HUES64 (cell line): ENCODE results near the gene CNOT6.
"Not testable (repeated sequence)": the region's sequence is repeated elsewhere in the genome, so short reads cannot be mapped to it uniquely, and the experiment has no call there.

ENCODE experiments used
- H3K27ac ChIP-seq: 2 replicates; pipeline ENCODE4 v1.7.0; 2013; ENCODE audit warnings: low read depth, low read length, inconsistent platforms
- H3K27me3 ChIP-seq: 2 replicates; pipeline ENCODE4 v1.6.1; 2013; ENCODE audit warnings: mild to moderate bottlenecking, low read length; ENCODE audit not compliant: insufficient read depth
- H3K36me3 ChIP-seq: 2 replicates; pipeline ENCODE4 v1.6.1; 2013; ENCODE audit warnings: mild to moderate bottlenecking, low read length; ENCODE audit not compliant: insufficient read depth
- H3K4me1 ChIP-seq: 2 replicates; pipeline ENCODE4 v1.6.1; 2013; ENCODE audit warnings: mild to moderate bottlenecking, low read length, moderate library complexity; ENCODE audit not compliant: insufficient read depth
- H3K4me3 ChIP-seq: 2 replicates; pipeline ENCODE4 v1.5.1; 2013; ENCODE audit warnings: mild to moderate bottlenecking, low read length, moderate library complexity
- H3K9ac ChIP-seq: 2 replicates; pipeline ENCODE4 v1.6.1; 2013; ENCODE audit warnings: mild to moderate bottlenecking, low read depth, low read length
- H3K9me3 ChIP-seq: 2 replicates; pipeline ENCODE4 v1.6.1; 2013; ENCODE audit warnings: low read depth, low read length; ENCODE audit not compliant: insufficient read depth
- WGBS: fragments of 150-250, 120-280 bp; methylation state at CpG from one replicate; pipeline ENCODE4 v1.1.7; 2013; ENCODE audit warnings: missing lambda C conversion rate; 5-methylcytosine and 5-hydroxymethylcytosine counted together

Gene CNOT6

GRCh38 chr5:180521101-180521500 lies 26.9 kb downstream of the CNOT6 start:
- no peaks in the 10 kb centered on the region for H3K9me3 ChIP-seq
- H3K27ac ChIP-seq: no peak overlapping the region
- H3K4me3 ChIP-seq: no peak overlapping the region
- no peaks in the 10 kb centered on the region for H3K36me3 ChIP-seq
- peaks cover 37% of the 10 kb centered on the region for H3K4me1 ChIP-seq
- no peaks in the 10 kb centered on the region for H3K27me3 ChIP-seq
- WGBS: 96% methylated on average over 3 of the region's 3 CpGs
- no peak overlapping the region for H3K9ac ChIP-seq

GRCh38 chr5:180521591-180521990 lies 27.4 kb downstream of the CNOT6 start:
- H3K4me3 ChIP-seq: no peak overlapping the region
- no peaks in the 10 kb centered on the region for H3K36me3 ChIP-seq
- 73% methylated on average over 1 of the region's 1 CpG for WGBS
- no peak overlapping the region for H3K9ac ChIP-seq
- peaks cover 39% of the 10 kb centered on the region for H3K4me1 ChIP-seq
- no peak overlapping the region for H3K27ac ChIP-seq
- no peaks in the 10 kb centered on the region for H3K9me3 ChIP-seq
- H3K27me3 ChIP-seq: no peaks in the 10 kb centered on the region

GRCh38 chr5:180522330-180522729 lies 28.2 kb downstream of the CNOT6 start:
- Histone ChIP-seq H3K4me3 (no peak overlapping the region), H3K9ac (no peak overlapping the region), H3K4me1 (peaks cover 39% of the 10 kb centered on the region), H3K27ac (no peak overlapping the region), H3K27me3 (no peaks in the 10 kb centered on the region), H3K9me3 (no peaks in the 10 kb centered on the region), H3K36me3 (peaks cover 5% of the 10 kb centered on the region)
- 92% methylated on average over 5 of the region's 5 CpGs for WGBS

- Histone ChIP-seq H3K4me1 (peaks cover 33% of the 10 kb centered on the region), H3K27ac (no peak overlapping the region), H3K9ac (no peak overlapping the region), H3K9me3 (no peaks in the 10 kb centered on the region), H3K36me3 (peaks cover 8% of the 10 kb centered on the region), H3K4me3 (no peak overlapping the region), H3K27me3 (no peaks in the 10 kb centered on the region)
- WGBS: 69% methylated on average over 4 of the region's 4 CpGs
Observed at GRCh38 chr5:180523629-180524466, 29.7 kb downstream of the CNOT6 start.

- H3K9ac ChIP-seq: no peak overlapping the region
- H3K9me3 ChIP-seq: peaks cover 13% of the 10 kb centered on the region
- WGBS: 91% methylated on average over 4 of the region's 4 CpGs
- H3K27me3 ChIP-seq: no peaks in the 10 kb centered on the region
- H3K4me1 ChIP-seq: peaks cover 33% of the 10 kb centered on the region
- H3K4me3 ChIP-seq: no peak overlapping the region
- no peak overlapping the region for H3K27ac ChIP-seq
- H3K36me3 ChIP-seq: peaks cover 23% of the 10 kb centered on the region
Observed at GRCh38 chr5:180525399-180525798, 31.2 kb downstream of the CNOT6 start.

GRCh38 chr5:180526269-180526668 lies 32.1 kb downstream of the CNOT6 start:
- peaks cover 33% of the 10 kb centered on the region for H3K4me1 ChIP-seq
- H3K9me3 ChIP-seq: peaks cover 13% of the 10 kb centered on the region
- H3K9ac ChIP-seq: no peak overlapping the region
- H3K27ac ChIP-seq: no peak overlapping the region; the same call in 1 of the 2 replicates
- H3K36me3 ChIP-seq: peaks cover 24% of the 10 kb centered on the region
- WGBS: 80% methylated on average over 4 of the region's 4 CpGs
- no peaks in the 10 kb centered on the region for H3K27me3 ChIP-seq
- H3K4me3 ChIP-seq: no peak overlapping the region

GRCh38 chr5:180527659-180528058 lies 33.5 kb downstream of the CNOT6 start:
- peaks cover 36% of the 10 kb centered on the region for H3K36me3 ChIP-seq
- WGBS: 97% methylated on average over 15 of the region's 15 CpGs
- H3K9ac ChIP-seq: no peak overlapping the region
- H3K27me3 ChIP-seq: no peaks in the 10 kb centered on the region
- H3K4me3 ChIP-seq: no peak overlapping the region
- H3K4me1 ChIP-seq: peaks cover 23% of the 10 kb centered on the region
- H3K9me3 ChIP-seq: peaks cover 13% of the 10 kb centered on the region
- no peak overlapping the region for H3K27ac ChIP-seq

GRCh38 chr5:180531036-180531585 lies 36.9 kb downstream of the CNOT6 start:
- not testable (repeated sequence) for H3K27ac ChIP-seq, H3K9ac ChIP-seq, H3K4me3 ChIP-seq, H3K27me3 ChIP-seq, H3K4me1 ChIP-seq
- H3K9me3 ChIP-seq: peaks cover 13% of the 10 kb centered on the region
- peaks cover 60% of the 10 kb centered on the region for H3K36me3 ChIP-seq
- 94% methylated on average over 41 of the region's 43 CpGs for WGBS

- Histone ChIP-seq H3K9me3 (peaks cover 13% of the 10 kb centered on the region), H3K4me3 (no peak overlapping the region), H3K4me1 (no peaks in the 10 kb centered on the region), H3K27ac (no peak overlapping the region), H3K27me3 (no peaks in the 10 kb centered on the region), H3K36me3 (peaks cover 67% of the 10 kb centered on the region), H3K9ac (no peak overlapping the region)
- WGBS: 97% methylated on average over 1 of the region's 1 CpG
Observed at GRCh38 chr5:180532268-180532667, 38.1 kb downstream of the CNOT6 start.

- Histone ChIP-seq H3K4me1 (no peaks in the 10 kb centered on the region), H3K27ac (no peak overlapping the region), H3K9ac (no peak overlapping the region), H3K27me3 (no peaks in the 10 kb centered on the region), H3K9me3 (peaks cover 13% of the 10 kb centered on the region), H3K4me3 (no peak overlapping the region), H3K36me3 (peaks cover 68% of the 10 kb centered on the region)
- WGBS: 79% methylated on average over 1 of the region's 1 CpG
Observed at GRCh38 chr5:180533845-180534244, 39.7 kb downstream of the CNOT6 start.

- H3K9ac ChIP-seq: no peak overlapping the region
- 93% methylated on average over 3 of the region's 4 CpGs for WGBS
- no peaks in the 10 kb centered on the region for H3K4me1 ChIP-seq
- peaks cover 56% of the 10 kb centered on the region for H3K36me3 ChIP-seq
- H3K27ac ChIP-seq: no peak overlapping the region
- no peaks in the 10 kb centered on the region for H3K27me3 ChIP-seq
- H3K9me3 ChIP-seq: no peaks in the 10 kb centered on the region
- no peak overlapping the region for H3K4me3 ChIP-seq
Observed at GRCh38 chr5:180535573-180535972, 41.4 kb downstream of the CNOT6 start.
